PFSK-1 (cell line): ENCODE results near the gene VSIG10L2.

ENCODE experiments used
- POLR2AphosphoS5 ChIP-seq: IDR thresholded peaks from 2 replicates; pipeline ENCODE4 v1.6.1; 2012; ENCODE audit warnings: low read depth, mild to moderate bottlenecking, control low read depth, low read length, moderate library complexity
- REST ChIP-seq, 2 experiments: IDR thresholded peaks; 2 replicates each; pipeline versions ENCODE4 v1.6.1 to v1.8.0; 2011 to 2012; ENCODE audit warnings: low read depth in 2 of 2, low read length in 2 of 2, control low read depth in 1 of 2, inconsistent platforms in 1 of 2, mild to moderate bottlenecking in 1 of 2, moderate library complexity in 1 of 2; ENCODE audit not compliant: insufficient read depth in 1 of 2
- SIN3A ChIP-seq: IDR thresholded peaks from 2 replicates; pipeline ENCODE4 v1.6.1; 2012; ENCODE audit warnings: mild to moderate bottlenecking, low read length, moderate library complexity, borderline replicate concordance; ENCODE audit not compliant: insufficient read depth

- TF ChIP-seq SIN3A (no peak), POLR2AphosphoS5 (no peak), REST (IDR thresholded peaks at IDR 0.05; ENCODE audit: insufficient read depth in 1 of 2, low read depth in 2 of 2, low read length in 2 of 2) (no peak)
Measured at GRCh38 chr11:125931116-125931515, 14.7 kb upstream of the VSIG10L2 start.
